Measurements from ENCODE around the gene ARSG.
"Not testable (repeated sequence)": the region's sequence is repeated elsewhere in the genome, so short reads cannot be mapped to it uniquely, and the experiment has no call there.

ARSG gene

DNA sequence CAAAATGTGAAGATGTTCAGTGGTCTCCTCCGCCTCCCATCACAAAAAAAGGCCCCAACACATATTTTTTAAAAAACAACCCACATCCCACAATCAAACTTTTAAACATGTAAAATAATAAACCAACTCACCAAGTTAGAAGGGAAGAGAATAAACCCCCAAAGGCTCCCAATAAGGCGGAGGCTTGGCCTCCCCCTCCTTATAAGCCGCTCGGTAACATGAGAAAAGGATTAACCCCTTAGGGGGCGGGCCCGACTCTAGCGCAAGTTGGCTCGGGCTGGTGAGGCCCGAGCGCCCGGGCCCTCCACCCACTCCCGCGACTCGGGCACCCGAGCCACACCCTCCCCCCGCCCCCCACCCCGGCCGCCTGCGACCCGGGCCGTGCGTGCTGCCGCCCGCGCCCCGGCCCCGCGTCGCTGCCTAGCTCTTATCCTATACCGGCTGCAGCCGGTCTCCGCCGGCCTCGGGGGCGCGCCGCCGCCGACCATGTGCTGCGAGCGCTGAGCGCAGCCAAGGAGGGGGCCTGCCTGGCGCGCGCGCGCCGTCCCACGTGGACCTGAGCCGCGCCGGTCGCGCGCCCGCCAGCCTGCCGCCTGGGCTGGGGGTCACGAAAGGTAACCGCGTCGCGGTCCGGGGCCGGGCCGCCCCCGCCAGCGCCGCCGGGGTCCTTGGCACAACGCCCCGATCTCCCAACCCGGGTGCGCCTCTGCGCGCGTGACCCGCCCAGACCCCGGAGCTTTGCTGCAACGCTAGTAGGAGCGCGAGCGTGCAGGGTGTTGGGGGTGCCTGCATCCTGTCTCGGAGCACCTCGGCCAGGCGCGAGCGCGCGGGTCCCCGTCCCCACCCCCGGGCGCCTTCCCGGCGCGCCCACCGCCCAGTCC, at the start of gene ARSG, which contains the start of gene SLC16A6:
Gene ARSG (plus strand): TSS at position 541 of the 881 bp plus-strand sequence. CDS start 15,999 bp downstream, outside the sequence.
Gene SLC16A6 (minus strand): TSS at position 173 of the 881 bp plus-strand sequence. CDS start 12,807 bp downstream, outside the sequence.
- peak; percentile 50 to 76 (median 63) for DNase-seq (ENCODE audit: low read depth in 4 of 4, low spot score in 1 of 4)

DNA sequence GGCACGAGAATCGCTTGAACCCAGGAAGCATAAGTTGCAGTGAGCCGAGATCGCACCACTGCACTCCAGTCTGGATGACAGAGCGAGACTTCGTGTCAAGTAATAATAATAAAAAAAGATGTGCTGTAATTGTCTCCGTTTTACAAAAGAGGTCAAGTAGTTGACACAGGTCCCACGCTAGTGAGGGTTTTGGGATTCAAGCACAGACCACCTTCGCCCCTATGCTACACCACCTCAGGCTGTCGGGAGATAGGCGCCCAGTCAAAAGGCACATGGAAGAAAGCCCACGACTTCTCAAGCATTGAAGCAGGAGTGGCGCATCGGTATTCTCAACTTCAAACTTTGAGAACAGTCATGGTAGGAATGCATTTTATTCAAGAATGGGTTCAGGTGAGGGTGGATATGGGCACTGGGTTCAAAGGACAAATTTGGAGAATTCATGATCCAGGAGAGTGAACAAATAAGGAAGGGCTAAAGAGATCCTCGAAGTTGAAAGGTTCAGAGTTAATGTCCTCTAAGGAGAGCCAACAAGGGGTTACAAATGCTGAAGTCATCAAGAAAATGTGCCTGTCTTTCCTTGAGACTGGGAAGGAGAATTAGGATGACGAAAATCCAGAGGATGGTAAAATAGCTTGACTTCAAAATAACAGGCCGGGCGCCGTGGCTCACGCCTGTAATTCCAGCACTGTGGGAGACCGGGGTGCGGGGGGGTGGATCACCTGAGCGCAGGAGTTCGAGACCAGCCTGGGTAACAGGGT, 44.8 kb upstream of the ARSG start:
- DNase-seq (ENCODE audit: low read depth in 4 of 4, low spot score in 1 of 4): no peak

DNA sequence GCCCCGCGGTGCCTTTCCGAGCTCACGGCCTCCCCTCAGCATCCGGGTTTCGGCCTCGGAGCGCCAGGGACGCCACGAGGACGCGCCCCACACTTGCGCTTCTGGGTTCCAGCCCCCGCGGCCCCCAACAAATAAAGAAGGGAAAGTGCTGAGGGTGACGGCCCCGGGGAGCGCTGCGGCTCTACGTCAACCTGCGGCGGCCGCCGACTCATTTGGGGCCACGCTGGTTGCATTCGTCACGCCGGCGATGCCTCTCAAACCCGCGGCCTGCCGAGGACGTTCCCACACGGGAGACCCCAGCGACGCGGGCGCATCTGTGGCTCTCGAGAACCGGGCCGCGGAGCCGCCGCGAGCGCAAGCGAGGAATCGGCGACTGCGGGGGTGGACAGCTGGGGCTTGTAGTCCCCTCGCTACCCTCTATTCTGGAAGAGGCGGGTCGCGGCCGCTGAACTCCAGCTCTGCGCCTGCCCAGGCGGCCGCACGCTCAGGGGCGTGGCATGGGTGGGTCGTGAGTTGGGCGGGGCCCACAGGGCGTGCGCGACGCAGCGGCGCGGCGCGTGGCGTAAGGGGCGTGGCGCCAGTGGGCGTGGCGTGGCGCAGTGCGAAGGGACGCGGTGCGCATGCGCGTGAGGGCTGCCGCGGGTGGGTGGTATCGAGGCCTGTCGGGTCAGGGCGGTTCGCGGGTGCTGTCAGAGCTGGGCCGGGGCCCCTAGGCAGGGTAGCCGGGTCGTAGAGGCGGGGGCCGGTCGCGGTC, 43.7 kb upstream of the ARSG start, which contains the start of gene AMZ2:
Gene AMZ2 (plus strand): TSS at position 599 of the 754 bp plus-strand sequence. CDS start 2,145 bp downstream, outside the sequence.
- peak; percentile 93 to 98 (median 96) for DNase-seq (ENCODE audit: low read depth in 4 of 4, low spot score in 1 of 4)

DNA sequence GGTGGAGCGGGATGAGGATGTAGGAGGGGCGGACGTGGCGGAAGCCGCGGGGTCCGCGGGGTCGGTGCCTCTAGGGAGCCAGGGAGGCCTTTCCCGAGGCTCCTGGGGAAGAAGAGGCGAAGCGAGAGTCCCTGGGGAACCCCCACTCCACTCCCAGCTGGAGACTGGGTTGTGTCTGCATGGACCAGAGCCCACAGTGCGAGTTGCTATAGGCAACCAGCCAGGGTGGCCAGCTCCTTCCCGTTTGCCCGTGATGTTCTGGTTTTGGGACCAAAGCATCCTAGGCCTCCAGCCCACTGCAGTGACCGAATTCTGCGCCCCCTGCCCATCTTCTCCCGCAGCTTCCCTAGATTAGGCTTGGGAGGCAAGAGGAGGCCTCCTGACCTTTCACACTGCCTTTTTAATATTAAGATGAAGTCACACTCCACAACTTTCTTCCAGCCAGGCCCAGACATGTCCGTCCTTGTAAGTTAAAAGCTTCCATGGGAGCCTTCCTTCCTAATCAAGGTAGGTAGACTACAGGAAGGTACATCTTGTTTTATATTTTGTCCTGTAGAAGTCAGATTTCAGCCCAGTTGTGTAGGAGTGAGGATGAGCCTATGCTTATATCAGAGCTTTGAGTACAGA, 43.0 kb upstream of the ARSG start:
- DNase-seq (ENCODE audit: low read depth in 4 of 4, low spot score in 1 of 4): peak in 1 of 4 experiments; percentile 50

DNA sequence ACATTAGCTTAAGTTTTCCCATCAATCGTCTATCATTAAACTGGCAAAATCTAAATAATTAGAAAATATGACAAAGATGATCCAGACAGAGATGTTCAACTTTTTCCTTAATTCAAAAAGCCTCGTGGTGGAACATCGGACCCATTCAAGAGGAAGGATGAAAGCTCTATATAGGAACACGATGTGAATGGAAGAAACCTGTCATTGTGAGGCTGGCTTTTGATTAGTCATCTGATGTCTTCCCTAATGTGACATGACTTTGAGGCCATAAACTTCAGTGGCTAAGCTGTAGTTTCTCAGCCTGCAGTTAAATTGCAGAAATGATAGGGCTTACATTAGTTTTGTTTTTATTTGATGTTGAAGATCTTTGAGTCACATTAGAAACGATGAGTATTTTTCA, 42.4 kb upstream of the ARSG start:
- DNase-seq (ENCODE audit: low read depth in 4 of 4, low spot score in 1 of 4): no peak

DNA sequence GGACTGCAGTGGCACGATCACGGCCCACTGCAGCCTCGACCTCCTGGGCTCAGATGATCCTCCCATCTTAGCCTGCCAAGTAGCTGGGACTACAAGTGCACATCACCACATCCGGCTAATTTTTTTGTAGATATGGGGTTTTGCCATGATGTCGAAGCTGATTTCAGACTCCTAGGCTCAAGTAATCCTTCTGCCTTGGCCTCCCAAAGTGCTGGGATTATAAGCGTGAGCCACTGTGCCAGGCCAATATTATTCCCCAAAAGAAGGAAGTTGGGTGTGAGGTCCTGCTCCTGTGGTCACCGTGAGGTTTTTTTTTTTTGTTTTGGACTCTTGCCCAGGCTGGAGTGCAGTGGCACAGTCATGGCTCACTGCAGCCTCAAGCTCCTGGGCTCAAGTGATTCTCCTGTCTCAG, 41.9 kb upstream of the ARSG start:
- DNase-seq (ENCODE audit: low read depth in 4 of 4, low spot score in 1 of 4): no peak

DNA sequence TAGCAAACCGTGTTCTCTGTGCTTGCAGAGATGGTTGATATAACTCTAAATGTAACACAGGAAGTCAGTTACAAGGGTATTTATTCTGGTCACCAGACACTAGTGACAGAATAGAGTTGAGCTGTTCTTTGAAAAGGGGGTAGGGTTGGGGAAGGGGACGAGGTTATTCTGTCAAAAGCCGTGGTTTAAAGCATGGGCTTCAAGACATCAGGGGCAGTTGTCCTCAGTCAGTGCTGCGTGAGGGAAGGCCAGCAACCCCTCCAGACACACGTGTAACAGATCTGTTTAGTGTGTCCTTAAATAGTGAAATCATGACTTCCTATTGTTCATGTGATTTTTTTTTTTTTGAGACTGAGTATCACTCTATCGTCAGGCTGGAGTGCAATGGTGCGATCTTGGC, 37.9 kb upstream of the ARSG start:
- not testable (repeated sequence) for DNase-seq (ENCODE audit: low read depth in 4 of 4, low spot score in 1 of 4)

DNA sequence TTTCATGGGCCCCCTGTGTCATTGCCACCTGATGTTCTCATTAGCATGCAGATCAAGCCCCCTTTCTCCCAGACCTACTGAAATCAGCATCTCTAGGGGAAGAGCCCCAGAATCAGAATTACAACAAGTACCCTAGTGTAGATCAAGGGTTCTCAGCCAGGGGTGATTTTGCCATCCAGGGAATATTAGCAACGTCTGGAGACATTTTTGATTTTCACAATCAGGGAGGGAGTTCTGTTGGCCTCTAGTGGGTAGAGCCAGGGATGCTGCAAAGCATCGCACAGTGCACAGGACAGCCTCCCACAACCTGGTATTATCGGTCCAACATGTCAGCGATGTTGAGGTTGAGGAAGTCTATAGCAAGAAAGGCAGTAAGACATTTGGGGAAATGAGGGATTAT, 36.1 kb upstream of the ARSG start:
- no peak for DNase-seq (ENCODE audit: low read depth in 4 of 4, low spot score in 1 of 4)

DNA sequence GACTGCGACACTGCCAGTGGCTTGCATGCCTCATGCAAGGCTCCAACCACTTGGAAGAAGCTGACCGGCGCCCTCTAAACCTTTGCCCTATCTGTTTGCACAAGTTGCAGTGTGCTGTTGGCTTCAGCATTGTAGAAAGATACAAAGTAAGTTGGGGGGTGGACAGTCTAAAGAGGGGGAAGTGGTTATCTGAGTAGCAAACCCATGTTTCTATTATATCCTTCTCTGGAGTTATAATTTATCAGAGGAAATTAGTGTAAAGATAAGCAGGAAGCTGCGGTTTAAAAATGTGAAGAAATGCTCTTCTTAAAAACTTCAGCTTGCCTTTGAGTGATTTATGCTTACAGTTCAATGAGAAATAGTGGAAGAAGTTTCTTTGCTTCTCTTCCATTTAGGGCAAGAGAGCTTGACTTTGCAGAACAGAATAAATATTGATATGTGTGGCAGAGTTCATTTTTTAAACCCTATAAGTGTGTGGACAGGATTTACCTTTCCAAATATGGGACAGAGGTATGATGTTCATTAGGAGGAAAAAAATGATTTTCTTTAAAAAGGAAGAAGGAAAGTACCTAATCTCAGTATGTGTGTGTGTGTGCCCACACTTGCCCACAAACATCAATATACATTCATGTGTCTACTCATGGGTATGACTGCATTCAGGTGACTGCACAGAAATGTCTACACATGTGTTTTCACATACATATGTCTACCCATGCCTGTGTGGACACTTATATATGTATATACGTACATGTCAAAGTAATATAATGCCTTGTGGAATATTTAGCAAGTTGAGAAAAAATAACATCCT, 35.4 kb upstream of the ARSG start:
- no peak for DNase-seq (ENCODE audit: low read depth in 4 of 4, low spot score in 1 of 4)

DNA sequence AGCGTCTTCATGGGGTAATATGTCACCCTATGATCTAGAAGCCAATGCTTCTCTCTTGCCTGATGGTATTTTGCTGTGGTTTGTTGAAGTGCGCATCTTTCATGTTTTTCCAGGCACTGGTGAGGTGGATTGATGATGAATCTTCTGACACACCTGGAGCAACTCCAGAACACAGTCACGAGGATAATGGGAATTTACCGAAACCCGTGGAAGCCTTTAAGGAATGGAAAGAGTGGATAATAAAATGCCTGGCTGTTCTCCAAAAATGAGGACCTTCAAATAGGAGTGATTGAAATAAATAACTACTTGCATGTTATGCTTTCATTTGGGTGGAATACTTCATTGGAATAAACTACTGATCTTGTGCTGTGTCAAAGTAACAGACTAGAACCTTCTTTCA, 34.6 kb upstream of the ARSG start:
- DNase-seq (ENCODE audit: low read depth in 4 of 4, low spot score in 1 of 4): not testable (repeated sequence)

DNA sequence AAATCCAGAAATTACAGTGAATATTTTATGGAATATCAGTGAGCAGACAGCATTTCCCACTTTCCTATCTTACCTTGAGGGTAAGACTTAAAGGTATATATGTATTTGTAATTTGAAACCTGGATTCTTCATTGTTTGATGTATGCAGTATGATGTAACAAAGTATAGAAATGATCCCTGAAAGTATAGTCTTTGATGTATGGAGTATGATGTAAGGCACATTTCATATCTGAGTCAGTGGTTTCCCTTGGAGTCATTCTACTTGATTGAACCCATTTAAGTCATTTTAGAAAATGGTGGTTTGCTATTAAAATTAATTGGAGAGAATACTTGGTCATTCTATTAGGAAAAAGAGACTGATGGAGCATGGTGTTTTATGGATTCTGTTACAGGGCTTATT, 33.4 kb upstream of the ARSG start:
- no peak for DNase-seq (ENCODE audit: low read depth in 4 of 4, low spot score in 1 of 4)

DNA sequence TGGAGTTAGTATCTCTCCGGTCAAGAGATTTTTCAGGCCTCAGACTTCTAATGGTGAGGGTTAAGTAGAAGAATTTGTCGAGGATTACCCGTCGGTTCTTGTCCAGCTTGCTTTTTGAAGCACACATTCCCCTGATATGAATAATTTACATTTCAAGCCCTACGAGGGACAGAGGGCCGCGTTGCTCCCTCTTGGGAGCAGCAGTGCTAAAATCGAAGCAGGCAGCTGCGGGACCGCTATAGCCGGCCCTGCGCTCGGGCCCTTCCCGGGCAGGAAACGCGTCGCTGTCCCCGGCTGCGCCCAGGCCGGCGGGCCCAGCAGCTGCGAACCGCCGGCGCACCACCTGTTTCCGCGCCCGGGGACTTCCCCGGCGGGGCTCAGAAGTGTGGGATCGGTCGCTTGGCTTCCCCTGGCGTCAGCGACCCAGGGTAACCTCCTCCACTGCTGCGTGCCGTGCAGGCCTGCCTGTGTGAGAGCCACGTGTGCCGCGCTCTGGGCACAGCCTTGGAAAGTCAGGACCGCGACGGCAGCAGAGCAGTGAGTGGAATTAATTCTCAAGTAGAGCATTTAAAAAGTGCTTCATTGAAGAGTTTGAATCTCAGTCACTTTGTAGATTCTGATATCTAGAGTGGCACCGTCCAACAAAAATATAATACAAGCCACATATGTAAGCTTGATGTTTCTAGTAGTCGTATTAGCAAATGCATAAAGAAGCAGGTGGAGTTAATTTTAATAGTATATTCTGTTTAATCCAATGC, 32.2 kb upstream of the ARSG start:
- DNase-seq (ENCODE audit: low read depth in 4 of 4, low spot score in 1 of 4): peak in 2 of 4 experiments; percentile 49 to 62

DNA sequence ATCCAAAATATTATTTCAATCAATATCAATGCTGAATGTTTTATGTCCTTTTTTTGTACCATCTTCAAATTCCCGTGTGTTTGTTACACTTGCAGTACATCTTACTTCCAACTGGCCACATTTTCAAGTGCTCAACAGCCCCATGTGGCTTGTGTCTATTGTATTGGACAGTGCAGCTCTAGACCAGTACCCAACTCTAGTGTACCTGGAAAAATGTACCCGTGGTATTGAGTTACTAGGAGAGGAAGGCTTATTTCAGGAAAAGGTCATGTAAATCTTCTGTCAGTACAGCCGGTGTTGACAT, 31.7 kb upstream of the ARSG start:
- DNase-seq (ENCODE audit: low read depth in 4 of 4, low spot score in 1 of 4): not testable (repeated sequence)

DNA sequence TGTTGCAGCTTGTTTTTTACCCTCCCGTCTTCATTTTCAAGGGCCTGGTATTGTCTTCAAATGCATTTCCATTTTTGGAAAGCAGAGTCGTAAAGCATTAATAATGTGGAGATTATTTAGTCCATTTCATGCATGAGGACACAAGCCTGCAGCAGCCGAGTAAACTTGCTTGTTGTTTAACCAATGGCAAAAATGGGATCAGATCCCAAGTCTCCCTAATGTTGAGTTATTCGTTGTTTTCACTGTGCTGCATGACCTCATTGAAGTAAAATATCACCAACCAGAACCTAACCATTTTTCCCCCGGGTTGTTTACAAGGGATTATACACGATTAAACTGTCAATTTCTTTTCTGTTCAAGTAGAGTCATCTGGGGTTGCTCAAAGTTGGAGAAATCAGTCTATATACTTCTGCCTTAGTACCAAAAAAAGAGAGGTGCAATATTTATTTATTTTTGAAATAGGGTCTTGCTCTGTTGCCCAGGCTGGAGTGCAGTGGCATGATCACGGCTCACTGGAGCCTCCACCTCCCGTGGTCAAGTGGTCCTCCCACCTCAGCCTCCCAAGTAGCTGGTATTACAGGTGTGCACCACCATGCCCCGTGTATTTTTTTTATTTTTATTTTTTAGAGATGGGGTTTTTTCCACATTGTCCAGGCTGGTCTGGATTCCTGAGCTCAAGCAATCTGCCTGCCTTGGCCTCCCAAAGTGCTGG, 31.1 kb upstream of the ARSG start:
- DNase-seq (ENCODE audit: low read depth in 4 of 4, low spot score in 1 of 4): no peak

DNA sequence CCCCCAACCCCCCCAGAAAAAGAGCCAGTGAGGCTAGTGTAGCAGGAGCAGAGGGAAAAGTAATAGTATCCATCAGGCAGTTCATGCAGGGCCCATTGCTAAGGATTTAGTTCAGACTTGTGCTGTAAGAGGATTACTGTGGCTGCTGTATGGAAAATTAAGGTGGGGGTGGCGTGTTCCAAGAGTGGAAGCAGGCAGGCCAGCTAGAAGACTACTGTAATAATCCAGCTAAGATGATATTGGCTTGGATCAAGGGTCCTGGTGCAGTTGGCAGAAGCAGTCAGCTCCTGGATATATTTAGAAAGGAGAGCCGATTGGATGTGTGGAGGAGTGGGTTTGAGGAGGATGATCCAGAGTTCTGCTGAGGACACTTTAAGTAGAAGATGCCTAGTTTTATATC, 28.8 kb upstream of the ARSG start:
- not testable (repeated sequence) for DNase-seq (ENCODE audit: low read depth in 4 of 4, low spot score in 1 of 4)

DNA sequence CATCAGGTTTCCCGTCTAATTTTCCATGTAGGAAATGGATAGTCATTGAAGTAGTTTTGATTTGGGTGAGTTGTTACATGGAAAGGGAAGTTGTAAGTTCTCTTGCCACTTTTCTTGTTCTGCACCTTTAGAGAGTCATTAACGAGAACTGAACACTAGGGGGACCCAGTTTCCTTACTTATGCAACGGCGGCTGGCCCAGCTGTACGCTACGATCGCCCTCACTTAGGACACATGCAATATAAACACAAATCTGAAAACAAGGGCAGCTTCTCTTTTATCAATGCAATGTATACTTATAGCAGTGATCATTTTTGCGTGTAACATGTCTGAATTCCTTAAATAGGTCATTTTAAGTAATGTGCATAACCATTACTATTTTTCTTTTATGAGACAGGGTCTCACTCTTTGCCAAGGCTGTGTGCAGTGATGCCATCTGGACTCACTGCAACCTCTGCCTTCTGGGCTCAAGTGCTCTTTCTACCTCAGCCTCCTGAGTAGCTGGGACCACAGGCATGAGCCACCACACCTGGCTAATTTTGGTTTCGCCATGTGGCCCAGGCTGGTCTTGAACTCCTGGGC, 28.1 kb upstream of the ARSG start:
- DNase-seq (ENCODE audit: low read depth in 4 of 4, low spot score in 1 of 4): not testable (repeated sequence)

DNA sequence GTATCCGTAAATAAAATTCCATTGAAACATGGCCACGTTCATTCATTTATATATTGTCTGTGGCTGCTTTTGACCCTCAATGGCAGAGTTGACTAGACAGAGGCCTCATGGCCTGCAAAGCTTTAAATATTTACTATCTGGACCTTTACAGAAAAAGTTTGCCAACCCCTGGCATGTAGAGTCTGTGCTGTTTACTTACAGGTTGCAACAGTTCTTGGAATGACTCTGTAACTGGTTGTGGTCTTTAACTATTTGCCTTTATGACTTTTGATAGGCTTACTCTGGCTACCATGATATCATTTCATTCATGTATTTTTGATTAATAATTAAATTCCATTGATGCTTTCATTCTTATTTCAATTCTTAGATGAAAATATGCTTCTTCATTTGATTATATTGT, 25.5 kb upstream of the ARSG start:
- not testable (repeated sequence) for DNase-seq (ENCODE audit: low read depth in 4 of 4, low spot score in 1 of 4)

DNA sequence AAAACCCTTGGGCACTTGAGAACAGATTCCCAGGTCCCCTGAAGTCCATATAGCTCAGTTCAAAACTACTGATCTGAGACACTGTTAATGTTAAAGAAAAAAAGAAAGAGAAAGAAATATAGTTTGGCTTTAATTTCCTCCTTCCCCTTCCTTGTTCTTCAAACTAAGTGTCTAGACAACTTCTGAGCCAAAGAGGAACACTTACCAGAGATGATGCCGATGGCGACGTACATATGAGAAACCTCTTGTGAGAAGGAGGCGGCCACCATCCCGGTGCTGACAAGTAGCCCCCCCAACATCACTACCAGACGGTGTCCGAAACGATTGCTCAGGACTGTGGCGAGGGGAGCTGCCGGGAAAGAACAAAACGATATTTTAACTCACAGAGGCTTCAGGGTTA, 17.6 kb upstream of the ARSG start:
- no peak for DNase-seq (ENCODE audit: low read depth in 4 of 4, low spot score in 1 of 4)

All from stimulated activated CD4-positive, alpha-beta T cell treated with anti-CD3 and anti-CD28 coated beads, Interleukin-1b, Interleukin-23, amount 100 ng/mL, for 24 hours (primary cell).